Gastrocnemius medialis (tissue), 4 donors: Measurements from ENCODE around the gene RETREG1.

Source experiments
- POLR2A ChIP-seq, 2 donors: fragments of 450-650 bp; IDR thresholded peaks; one replicate each; pipeline ENCODE4 v1.6.1; 2017; ENCODE audit warnings: antibody characterized with exemption in 2 of 2, mild to moderate bottlenecking in 2 of 2, moderate library complexity in 2 of 2
- TF ChIP-seq, protein P1 (sequence below), 5 experiments: fragments of 450-650 bp in 3 of 5; fragments of 200-600 bp in 2 of 5; sonication (generic) in 2 of 5; IDR thresholded peaks in 4 of 5; conservative IDR thresholded peaks in 1 of 5; 1 replicate in 4 of 5; 2 replicates in 1 of 5; pipeline ENCODE4 v1.5.1; 2016 to 2019; ENCODE audit warnings: antibody characterized with exemption in 5 of 5, mild to moderate bottlenecking in 3 of 5, moderate library complexity in 3 of 5

DNA sequence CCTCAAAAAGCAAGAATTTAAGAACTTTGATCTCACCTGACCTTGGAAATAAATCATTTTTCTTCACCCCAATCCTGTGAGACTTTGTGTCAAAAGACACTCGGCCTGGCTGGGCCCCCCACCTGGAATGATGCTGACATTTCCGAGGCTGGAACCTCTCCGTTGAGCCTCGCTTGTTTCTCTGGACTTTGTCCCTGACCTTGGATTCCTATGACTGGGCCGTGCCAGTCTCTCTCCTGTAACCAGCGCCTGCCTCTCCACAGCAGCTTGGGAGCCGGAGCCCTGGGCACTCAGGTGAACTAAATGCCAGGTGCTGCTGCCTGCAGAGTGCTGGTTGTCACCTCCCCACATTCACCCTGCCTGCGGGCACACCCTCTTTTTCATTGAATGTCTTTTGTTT, 62.7 kb downstream of the RETREG1 start:
- TF ChIP-seq POLR2A (IDR thresholded peaks at IDR 0.05), result no peak
- TF ChIP-seq, protein P1, sequence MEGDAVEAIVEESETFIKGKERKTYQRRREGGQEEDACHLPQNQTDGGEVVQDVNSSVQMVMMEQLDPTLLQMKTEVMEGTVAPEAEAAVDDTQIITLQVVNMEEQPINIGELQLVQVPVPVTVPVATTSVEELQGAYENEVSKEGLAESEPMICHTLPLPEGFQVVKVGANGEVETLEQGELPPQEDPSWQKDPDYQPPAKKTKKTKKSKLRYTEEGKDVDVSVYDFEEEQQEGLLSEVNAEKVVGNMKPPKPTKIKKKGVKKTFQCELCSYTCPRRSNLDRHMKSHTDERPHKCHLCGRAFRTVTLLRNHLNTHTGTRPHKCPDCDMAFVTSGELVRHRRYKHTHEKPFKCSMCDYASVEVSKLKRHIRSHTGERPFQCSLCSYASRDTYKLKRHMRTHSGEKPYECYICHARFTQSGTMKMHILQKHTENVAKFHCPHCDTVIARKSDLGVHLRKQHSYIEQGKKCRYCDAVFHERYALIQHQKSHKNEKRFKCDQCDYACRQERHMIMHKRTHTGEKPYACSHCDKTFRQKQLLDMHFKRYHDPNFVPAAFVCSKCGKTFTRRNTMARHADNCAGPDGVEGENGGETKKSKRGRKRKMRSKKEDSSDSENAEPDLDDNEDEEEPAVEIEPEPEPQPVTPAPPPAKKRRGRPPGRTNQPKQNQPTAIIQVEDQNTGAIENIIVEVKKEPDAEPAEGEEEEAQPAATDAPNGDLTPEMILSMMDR (IDR thresholded peaks at IDR 0.05 in 4 of 5, conservative IDR thresholded peaks at IDR 0.05 in 1 of 5), result no peak
